Activated CD4-positive, CD25-positive, alpha-beta regulatory T cell treated with anti-CD3 and anti-CD28 coated beads, Interleukin-2, amount 50 U/mL, for 72 hours (primary cell): ENCODE data around the gene C9orf85.
"Not testable (repeated sequence)": the region's sequence is repeated elsewhere in the genome, so short reads cannot be mapped to it uniquely, and the experiment has no call there.

Source experiments
- DNase-seq: peaks from one replicate; pipeline ENCODE4 v3.0.0; 2021

Gene C9orf85

GRCh38 chr9:71944754-71945375 lies 33.4 kb downstream of the C9orf85 start:
- DNase-seq, result no peak

- not testable (repeated sequence) for DNase-seq
Measured at GRCh38 chr9:71954652-71955051, 43.2 kb downstream of the C9orf85 start.

DNA sequence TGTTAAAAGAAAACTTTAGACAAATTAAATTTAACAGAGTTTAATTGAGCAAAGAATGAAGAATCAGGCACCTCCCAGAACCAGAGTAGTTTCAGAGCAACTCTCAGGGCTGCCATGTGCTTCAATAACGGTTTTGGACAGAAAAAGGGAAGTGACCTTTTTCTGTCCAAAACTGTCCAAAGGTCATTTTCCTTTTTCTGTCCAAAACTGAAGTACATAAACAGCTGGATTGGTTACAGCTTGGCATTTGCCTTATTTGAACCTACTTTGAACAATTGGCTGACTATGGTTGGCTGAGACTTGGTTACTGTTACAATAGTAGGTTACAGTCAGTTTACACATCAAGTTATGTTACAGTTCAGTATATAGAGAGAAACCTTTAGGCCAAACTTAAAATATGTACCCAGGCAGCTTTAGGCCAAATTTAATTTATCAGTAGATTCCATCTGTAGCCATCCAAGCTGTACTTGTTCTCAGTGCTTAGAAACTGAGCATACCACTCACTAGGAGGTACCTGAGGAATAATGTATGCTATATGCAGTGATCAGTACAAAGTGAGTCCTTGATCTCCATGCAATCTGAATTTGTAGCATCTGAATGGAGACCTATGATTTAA lies 44.0 kb downstream of the C9orf85 start:
- no peak for DNase-seq

DNA sequence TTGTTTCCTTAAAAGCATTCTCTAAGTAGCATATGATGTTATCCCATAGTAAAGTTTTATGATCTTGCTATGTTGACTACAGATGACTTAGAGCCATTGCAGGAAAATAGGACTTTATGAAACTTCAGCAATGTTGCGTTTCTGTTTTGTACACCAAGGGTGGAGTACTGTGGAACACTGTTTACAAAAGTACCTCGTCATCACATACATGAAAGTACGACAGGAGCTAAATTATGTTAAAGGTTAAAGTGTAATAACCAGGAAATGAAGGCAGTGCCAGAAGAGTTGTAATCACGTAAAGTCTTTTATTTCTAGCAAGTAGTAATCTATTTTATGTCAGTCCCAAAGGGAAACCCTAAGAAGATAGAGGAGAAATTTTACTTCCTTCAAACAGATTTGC lies 50.9 kb downstream of the C9orf85 start:
- DNase-seq, result no peak

DNA sequence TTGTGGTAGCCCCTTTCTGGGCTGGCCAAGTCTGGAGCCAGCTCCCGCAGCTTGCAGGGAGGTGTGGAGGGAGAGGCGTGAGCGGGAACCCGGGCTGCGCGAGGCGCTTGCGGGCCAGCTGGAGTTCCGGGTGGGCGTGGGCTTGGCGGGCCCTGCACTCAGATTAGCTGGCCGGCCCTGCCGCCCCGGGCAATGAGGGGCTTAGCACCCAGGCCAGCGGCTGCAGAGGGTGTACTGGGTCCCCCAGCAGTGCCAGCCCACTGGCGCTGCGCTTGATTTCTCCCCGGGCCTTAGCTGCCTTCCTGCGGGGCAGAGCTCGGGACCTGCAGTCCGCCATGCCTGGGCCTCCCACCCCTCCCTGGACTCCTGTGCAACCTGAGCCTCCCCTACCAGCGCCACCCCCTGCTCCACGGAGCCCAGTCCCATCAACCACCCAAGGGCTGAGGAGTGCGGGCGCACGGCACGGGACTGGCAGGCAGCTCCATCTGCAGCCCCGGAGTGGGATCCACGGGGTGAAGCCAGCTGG lies 52.1 kb downstream of the C9orf85 start:
- not testable (repeated sequence) for DNase-seq

- no peak for DNase-seq
Measured at GRCh38 chr9:71965403-71965802, 54.0 kb downstream of the C9orf85 start.

- no peak for DNase-seq
Measured at GRCh38 chr9:71966601-71967000, 55.2 kb downstream of the C9orf85 start.

GRCh38 chr9:71968541-71969090 lies 57.2 kb downstream of the C9orf85 start:
- no peak for DNase-seq

GRCh38 chr9:71975833-71976232 lies 64.4 kb downstream of the C9orf85 start:
- no peak for DNase-seq

GRCh38 chr9:71977003-71977402 lies 65.6 kb downstream of the C9orf85 start:
- DNase-seq, result no peak

- no peak for DNase-seq
Measured at GRCh38 chr9:71980266-71981190, 69.1 kb downstream of the C9orf85 start.

- no peak for DNase-seq
Measured at GRCh38 chr9:71981944-71982343, 70.5 kb downstream of the C9orf85 start.

DNA sequence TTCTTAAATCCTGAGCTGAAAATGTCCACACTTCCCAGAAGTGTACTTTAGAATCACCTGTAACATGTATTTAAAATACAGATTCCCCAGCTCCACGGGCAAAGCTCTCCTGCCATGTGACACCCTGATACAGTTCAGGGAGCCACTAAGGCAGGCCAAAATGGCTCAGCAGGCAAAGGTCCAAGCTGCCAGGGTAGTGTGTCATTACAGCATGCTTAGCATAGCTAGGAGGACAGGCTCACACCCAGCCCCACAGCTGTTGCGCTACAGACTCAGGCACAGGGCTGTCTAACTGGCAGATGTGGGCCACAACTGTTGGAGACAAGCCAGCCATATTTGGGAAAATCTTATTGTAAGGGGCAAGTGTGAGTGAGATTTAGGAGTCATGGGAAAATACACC lies 73.0 kb downstream of the C9orf85 start:
- DNase-seq, result no peak

DNA sequence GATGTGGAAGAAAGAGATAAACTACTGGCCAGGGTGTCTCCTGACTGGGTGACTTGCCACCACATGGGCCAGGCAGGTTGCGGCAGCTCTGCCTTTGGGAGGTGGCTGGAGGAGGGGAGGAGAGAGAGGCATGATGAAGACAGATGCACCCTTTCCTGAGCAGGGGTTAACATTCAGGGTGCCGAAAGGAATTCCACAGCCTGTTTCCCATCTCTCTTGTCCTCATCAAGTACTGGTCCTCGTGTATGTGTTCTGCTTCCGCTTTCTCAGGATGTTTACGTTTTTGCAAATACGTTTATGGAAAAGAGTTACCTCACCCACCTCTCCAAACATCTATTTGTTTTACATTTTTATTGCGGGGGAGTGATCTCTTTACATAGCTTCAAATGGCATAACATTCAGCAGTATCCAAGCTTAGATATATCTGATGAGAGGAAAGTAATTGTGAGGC lies 73.4 kb downstream of the C9orf85 start:
- no peak for DNase-seq

- no peak for DNase-seq
Measured at GRCh38 chr9:71985297-71985911, 74.0 kb downstream of the C9orf85 start.

GRCh38 chr9:71986900-71987299 lies 75.5 kb downstream of the C9orf85 start:
- DNase-seq, result no peak

DNA sequence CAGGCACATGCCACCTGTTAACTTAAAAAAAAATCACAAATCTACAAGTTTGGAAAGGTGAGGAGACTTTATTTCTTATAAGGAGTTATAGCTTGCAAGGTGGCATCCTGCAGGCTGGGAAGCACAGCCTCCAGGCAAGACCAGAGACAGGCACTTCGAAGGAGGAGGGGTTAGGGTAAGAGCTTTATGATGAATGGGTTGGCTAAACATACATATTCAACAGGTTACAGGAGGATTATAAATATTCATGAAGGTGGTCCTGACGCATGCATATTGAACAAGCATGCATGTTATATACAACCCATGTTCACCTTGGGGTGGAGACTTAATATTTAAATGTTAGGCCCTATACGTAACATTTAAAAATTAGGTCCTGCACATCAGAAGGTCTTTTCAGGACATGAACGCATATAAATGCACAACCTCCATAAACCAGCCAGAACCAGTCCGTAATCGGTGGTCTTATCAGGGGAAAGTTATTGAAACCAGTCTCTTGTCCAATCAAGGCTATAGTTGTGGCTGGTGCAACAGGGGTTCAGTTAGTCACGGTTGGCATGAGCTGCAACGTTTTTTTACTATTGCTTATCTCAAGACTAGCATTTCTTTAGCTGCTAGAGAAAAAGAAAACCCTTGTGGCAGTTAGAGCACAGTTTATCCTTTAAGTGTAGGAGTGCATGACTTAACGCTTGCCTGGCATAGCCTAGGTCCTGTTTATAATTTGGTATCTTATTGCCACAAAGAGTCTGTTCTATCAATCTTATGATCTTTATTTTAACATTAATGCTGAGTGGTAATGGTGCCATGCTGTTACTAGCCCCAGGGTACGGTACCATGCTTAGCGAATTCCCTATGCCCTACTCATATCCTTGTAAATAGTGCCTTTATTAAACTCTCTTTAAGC lies 76.3 kb downstream of the C9orf85 start:
- DNase-seq, result no peak

- no peak for DNase-seq
Measured at GRCh38 chr9:71990466-71990865, 79.0 kb downstream of the C9orf85 start.

GRCh38 chr9:72005451-72005850 lies 94.0 kb downstream of the C9orf85 start:
- DNase-seq, result no peak

- no peak for DNase-seq
Measured at GRCh38 chr9:72006501-72006900, 95.1 kb downstream of the C9orf85 start.

DNA sequence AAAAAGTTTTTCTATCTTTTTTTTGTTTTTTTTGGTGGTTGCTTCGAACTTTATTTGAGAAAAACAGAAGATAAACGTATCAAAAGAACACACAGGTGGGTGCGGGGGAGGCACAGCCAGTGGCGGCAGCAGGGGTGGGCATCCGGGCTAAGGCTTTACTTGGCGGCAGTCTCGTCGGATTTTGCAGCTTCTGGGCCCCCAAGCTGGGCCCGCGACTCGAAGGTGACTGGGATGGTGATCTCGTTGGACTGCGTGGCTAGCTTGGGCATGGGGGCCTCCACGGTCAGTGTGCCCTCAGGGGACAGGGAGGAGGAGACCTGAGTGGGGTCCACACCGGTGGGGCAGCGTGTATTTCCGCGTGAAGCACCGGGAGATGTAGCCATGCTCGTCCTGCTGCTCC lies 96.3 kb downstream of the C9orf85 start:
- DNase-seq, result not testable (repeated sequence)

GRCh38 chr9:72012646-72013045 lies 101.2 kb downstream of the C9orf85 start:
- no peak for DNase-seq
